Glomerular visceral epithelial cell (primary cell): ENCODE data around the gene ACER3.
"Not testable (repeated sequence)": the region's sequence is repeated elsewhere in the genome, so short reads cannot be mapped to it uniquely, and the experiment has no call there.

Experiments used
- DNase-seq: peaks from one replicate; pipeline ENCODE4 v3.0.0-alpha.2; 2016; ENCODE audit errors: extremely low spot score

Gene ACER3

GRCh38 chr11:76995081-76995576, 134.4 kb downstream of the ACER3 start:
- DNase-seq, result no peak

- no peak for DNase-seq
Measured at GRCh38 chr11:76997512-76997911, 136.8 kb downstream of the ACER3 start.

DNA sequence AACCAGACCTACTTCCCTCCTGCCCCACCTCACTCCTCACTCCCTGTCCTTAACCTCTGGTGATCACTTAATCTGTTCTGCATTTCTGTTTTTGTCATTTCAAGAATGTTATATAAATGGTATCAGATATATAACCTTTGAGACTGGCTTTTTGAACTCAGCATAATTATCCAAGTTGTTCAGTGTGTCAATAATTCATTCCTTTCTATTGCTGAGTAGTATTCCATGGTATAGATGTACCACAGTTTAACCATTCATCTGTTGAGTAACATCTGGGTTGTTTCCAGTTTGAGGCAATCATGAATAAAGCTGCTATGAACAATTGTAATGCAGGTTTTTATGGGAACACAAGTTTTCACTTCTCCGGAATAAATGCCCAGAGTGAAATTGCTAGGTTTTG, 138.9 kb downstream of the ACER3 start:
- DNase-seq, result no peak

GRCh38 chr11:77001613-77002012, 140.9 kb downstream of the ACER3 start:
- no peak for DNase-seq

GRCh38 chr11:77002776-77003175, 142.1 kb downstream of the ACER3 start:
- DNase-seq, result no peak

DNA sequence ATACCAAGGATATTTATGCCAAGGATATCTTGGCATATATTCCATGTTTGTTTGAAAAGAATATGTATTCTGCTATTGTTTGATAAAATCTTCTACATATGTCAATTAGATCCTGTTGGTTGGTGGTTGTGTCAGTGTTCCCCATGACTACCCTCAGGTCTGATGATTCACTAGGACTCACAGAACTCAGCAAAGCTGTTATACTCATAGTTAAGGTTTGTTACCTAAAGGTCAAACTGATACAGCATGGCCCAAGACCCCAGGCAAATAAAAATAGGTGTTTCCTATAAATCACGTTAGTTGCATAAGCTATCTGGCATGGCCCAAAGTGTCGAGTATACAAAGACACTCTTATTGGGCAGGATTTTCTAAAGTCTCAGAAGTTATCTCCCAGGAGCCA, 143.2 kb downstream of the ACER3 start:
- peak; percentile 16 for DNase-seq

GRCh38 chr11:77009533-77010160, 148.9 kb downstream of the ACER3 start:
- no peak for DNase-seq

- no peak for DNase-seq
Measured at GRCh38 chr11:77014669-77015068, 154.0 kb downstream of the ACER3 start.

- not testable (repeated sequence) for DNase-seq
Measured at GRCh38 chr11:77018396-77018924, 157.7 kb downstream of the ACER3 start.

GRCh38 chr11:77019976-77020595, 159.4 kb downstream of the ACER3 start:
- no peak for DNase-seq

GRCh38 chr11:77020734-77021133, 160.0 kb downstream of the ACER3 start:
- DNase-seq, result no peak

DNA sequence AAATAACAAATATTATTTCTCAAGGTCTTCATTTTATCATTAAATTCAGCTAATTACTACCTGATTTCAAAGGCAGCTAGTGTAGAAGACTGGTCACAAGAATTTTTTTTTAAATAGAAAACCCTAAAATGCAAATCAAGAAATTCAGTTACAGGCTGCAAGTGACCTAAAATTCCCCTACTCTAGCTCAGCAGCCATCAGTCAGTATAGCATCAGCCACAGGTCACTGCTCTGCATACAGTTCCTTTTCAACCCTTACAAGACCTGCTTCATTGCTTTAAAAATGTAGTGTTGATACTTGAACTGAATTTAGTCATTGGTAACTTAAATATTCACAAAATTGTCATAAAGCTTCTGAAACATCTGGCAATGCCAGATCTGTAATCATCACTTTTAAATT, 164.0 kb downstream of the ACER3 start:
- DNase-seq, result no peak

DNA sequence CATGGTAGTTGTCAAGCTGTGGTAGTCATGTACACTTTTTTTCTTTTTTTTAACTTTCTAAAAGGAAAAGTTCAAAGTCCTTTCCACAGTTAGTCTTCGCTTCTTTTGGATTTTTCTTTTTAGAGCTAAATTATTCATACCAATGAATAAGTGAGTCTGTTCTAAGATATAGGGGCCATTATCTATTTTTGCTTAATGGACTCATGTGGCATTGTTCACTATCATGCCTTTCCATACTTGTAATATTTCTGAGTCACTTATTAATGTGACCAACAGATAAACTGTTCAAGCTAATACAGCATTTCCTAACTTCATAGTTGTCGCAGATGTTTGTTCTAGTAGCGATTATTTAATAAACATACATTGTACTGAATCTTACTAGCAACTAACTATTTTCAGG, 165.5 kb downstream of the ACER3 start:
- no peak for DNase-seq

GRCh38 chr11:77026743-77027142, 166.0 kb downstream of the ACER3 start:
- DNase-seq, result no peak

GRCh38 chr11:77027275-77027674, 166.6 kb downstream of the ACER3 start:
- DNase-seq, result peak; percentile 21

- no peak for DNase-seq
Measured at GRCh38 chr11:77029829-77030228, 169.1 kb downstream of the ACER3 start.

DNA sequence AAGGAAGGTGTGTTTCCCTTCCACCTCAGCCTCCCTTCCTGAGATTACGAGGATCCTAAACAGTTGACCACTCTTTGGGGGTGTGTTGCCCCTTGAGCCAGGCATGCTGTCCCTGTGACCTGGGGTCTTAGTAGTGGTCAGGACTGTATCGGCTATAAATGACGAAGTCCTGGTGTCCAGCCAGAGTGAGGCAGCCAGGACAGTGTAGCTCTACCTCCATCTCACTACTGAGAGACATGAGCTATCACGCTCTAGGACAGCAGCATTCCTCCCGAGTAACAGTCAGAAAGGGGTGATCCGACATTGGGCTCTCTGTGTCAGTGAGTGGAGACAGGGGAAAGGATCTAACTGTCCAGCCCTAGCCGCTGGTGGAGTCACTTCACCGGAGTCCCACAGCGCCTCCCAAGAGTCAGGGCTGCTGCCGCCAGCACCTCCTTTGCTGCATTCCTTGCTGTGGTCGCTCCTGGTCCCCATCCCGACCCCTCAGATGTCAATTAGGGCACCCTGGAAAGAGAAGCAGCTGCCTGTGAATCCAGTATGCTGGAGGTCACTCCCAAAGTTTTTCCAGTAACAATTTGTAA, 170.2 kb downstream of the ACER3 start:
- DNase-seq, result no peak

- DNase-seq, result no peak
Measured at GRCh38 chr11:77031599-77031998, 170.9 kb downstream of the ACER3 start.

DNA sequence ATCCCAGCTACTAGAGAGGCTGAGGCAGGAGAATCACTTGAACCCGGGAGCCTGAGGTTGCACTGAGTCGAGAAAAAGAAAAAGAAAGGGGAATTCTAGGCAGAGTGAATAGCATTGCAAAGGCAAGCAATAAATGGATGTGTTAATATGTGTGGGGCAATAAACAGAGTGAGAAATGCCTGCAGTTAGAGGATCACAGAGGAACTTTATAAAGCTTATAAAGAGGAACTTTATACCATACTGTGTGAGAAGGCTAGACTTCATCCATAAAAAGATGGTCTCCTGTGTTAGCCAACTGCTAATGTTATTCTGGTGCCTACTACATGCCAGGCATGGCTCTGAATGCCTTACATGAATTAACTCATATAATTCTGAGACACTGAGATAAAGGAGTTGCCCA, 174.3 kb downstream of the ACER3 start:
- no peak for DNase-seq

DNA sequence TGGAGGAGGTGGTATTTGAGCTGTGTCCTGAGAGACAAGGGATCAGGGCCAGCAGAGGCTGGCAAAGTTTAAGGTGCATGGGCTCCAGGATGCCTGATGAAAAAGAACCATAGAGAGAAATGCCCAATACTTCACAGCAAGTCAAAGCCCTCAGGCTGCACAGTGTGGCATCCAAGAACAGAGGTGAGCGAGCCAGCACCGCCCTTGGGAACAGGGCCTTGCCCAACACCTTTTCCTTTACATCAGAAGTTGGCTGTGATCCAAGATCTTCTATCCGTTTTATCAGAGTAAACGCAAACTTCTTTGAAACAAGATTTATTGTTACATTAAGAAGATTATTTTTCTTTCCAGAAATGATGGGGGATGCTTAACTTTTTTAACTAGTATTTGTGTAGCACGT, 174.9 kb downstream of the ACER3 start:
- DNase-seq, result no peak

GRCh38 chr11:77036398-77036797, 175.7 kb downstream of the ACER3 start:
- no peak for DNase-seq

- DNase-seq, result no peak
Measured at GRCh38 chr11:77037057-77037456, 176.3 kb downstream of the ACER3 start.
